Measurements from ENCODE around the gene CFLAR.

The CFLAR gene

DNA sequence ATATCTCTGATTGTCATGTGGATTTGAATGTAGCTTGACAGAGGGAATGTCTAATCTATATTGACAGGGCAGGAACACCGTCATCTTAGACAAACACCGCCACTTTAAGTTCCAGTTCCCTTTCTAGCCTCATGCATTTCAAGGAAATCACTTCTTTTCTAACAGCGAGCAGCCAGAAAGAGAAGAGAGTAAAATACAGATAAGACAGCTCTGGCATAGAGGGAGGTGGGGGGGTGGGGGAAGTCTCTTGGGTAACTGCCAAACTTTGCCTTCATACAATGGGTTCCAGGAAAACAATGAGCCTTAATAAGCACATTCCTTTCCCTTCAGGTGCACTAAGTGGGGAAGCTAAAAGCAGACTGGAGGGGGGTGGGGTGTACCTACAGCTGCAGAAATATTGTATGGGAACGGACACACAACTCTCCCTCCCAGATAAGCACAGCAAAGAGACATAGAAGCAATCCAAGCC is 104.2 kb downstream of the CFLAR start:
- DNase-seq = peak; percentile 91

DNA sequence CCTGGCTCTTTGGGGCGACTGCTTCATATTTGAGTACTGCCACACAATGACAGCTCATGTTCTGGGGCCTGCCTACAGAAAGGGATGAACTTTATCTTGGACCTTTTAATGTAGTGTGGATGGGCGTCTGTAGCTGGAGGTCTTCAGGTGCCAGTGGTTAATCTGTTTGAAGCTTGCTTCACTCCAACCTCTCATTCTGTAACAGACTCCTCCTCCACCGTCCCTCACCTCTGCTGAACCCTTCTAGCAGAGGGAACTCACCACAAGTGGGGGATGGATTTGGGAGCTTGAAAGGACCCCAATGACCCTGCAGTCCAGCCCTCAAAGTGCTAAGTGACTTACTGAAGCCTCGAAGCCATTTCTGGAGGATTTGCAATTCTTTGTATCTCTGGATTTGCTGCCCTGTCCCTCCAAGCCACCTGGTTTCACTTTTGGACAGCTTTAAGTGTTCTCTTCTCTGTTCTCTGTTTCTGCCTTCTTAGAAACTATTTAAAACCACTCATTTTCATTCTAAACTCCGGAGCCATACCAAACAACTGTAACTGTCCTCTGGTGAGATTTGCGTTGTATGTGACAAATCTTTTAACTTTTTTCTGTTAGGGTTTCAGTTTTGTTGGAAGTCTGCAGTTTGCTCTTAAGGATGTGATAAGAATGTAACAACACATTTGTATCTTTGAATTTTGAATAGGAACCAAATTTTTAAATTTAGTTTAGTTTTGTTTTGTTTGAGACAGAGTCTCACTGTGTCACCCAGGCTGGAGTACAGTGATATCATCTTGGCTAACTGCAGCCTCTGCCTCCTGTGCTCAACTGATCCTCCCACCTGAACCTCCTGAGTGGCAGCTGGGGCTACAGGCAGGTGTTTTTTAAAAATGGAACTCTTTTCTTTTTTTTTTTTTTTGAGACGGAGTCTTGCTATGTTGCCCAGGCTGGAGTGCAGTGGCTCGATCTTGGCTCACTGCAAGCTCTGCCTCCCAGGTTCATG is 107.4 kb downstream of the CFLAR start:
- DNase-seq = no peak

All from hematopoietic multipotent progenitor cell treated with erythropoietin and hydrocortisone succinate and interleukin-3 and kit ligand, for 6 days (in vitro differentiated cells).